Ovary (tissue), 3 donors: ENCODE measurements around the gene SUCO.

Source experiments
- POLR2A ChIP-seq: fragments of 450-650 bp; IDR thresholded peaks from one replicate; pipeline ENCODE4 v1.6.1; 2017; ENCODE audit warnings: antibody characterized with exemption, mild to moderate bottlenecking, moderate library complexity
- TF ChIP-seq, protein P1 (sequence below), 3 donors: fragments of 450-650 bp in 2 of 3; fragments of 200-600 bp in 1 of 3; IDR thresholded peaks; one replicate each; pipeline versions ENCODE4 v1.5.1 to v1.8.0; 2016 to 2022; ENCODE audit warnings: antibody characterized with exemption in 3 of 3, mild to moderate bottlenecking in 1 of 3
- donor health status: DM: no; HTN: no; CAD: no.

DNA sequence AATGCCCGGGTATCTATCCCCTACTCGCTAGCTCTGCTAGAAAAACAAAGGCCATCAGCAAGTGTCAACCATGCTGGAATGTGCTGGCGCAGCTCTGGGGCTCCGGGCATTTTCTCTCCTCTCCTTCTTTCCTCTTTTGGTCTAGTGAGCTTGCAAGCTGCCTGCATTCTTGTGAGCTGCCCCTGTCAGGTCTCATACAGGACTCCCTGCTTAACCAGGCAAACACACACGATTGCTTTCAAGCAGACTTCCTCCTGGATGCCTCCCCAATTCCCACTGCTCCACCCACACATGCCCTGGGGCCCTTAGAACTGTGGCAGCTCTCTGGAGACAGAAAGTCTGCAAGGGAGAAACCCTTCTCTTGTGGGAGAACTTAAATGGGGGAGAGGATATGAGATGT, 35.7 kb upstream of the SUCO start:
- TF ChIP-seq, protein P1, sequence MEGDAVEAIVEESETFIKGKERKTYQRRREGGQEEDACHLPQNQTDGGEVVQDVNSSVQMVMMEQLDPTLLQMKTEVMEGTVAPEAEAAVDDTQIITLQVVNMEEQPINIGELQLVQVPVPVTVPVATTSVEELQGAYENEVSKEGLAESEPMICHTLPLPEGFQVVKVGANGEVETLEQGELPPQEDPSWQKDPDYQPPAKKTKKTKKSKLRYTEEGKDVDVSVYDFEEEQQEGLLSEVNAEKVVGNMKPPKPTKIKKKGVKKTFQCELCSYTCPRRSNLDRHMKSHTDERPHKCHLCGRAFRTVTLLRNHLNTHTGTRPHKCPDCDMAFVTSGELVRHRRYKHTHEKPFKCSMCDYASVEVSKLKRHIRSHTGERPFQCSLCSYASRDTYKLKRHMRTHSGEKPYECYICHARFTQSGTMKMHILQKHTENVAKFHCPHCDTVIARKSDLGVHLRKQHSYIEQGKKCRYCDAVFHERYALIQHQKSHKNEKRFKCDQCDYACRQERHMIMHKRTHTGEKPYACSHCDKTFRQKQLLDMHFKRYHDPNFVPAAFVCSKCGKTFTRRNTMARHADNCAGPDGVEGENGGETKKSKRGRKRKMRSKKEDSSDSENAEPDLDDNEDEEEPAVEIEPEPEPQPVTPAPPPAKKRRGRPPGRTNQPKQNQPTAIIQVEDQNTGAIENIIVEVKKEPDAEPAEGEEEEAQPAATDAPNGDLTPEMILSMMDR (IDR thresholded peaks at IDR 0.05) = no peak
- TF ChIP-seq POLR2A = no peak
